MCF 10A (cell line): ENCODE results near the gene TMEM161B. TPM values are rescaled to one million over a fixed set of nuclear protein-coding genes. Genes with fewer than 3 reads are reported as not detected.

Experiments
- BruUV-seq: library from RNA; stranded (reverse); fragments of 400-500 nt; replicated peaks from 2 replicates; lab custom pipeline; 2021; lab: Mats Ljungman, UMichigan
- CTCF ChIA-PET: fragments of 300-600 bp; sonication (Branson Sonifier 250); formaldehyde crosslinking; extraction: SDS; loops from one replicate; lab custom pipeline; 2021; ENCODE audit warnings: antibody characterized with exemption, inconsistent platforms; lab: Yijun Ruan, JAX
- POLR2A ChIA-PET: fragments of 300-600, 350-650 bp; sonication (Branson Sonifier 250); formaldehyde crosslinking; extraction: SDS; loops from one replicate; lab custom pipeline; 2020; ENCODE audit warnings: antibody characterized with exemption, inconsistent platforms; lab: Yijun Ruan, JAX
- DNase-seq: peaks from one replicate; pipeline ENCODE4 v3.0.0-alpha.2; 2018; ENCODE audit not compliant: unreplicated experiment
- H3K27ac Mint-ChIP-seq: one replicate; pipeline ENCODE4 v1.8.0; 2022; ENCODE audit warnings: mild to moderate bottlenecking, low read depth, mixed read lengths; ENCODE audit not compliant: unreplicated experiment
- H3K27me3 Mint-ChIP-seq: one replicate; pipeline ENCODE4 v1.8.0; 2022; ENCODE audit warnings: mixed read lengths; ENCODE audit not compliant: insufficient read depth, unreplicated experiment
- H3K36me3 Mint-ChIP-seq: one replicate; pipeline ENCODE4 v1.8.0; 2022; ENCODE audit warnings: mild to moderate bottlenecking, moderate library complexity, mixed read lengths; ENCODE audit not compliant: insufficient read depth, unreplicated experiment
- H3K4me1 Mint-ChIP-seq: one replicate; pipeline ENCODE4 v1.8.0; 2022; ENCODE audit warnings: mixed read lengths; ENCODE audit not compliant: insufficient read depth, unreplicated experiment
- H3K4me3 Mint-ChIP-seq: one replicate; pipeline ENCODE4 v1.8.0; 2022; ENCODE audit warnings: mild to moderate bottlenecking, moderate library complexity, mixed read lengths; ENCODE audit not compliant: unreplicated experiment
- H3K9me3 Mint-ChIP-seq: one replicate; pipeline ENCODE4 v1.8.0; 2022; ENCODE audit warnings: mixed read lengths; ENCODE audit not compliant: unreplicated experiment
- CTCF ChIP-seq: fragments of 200-600 bp; IDR thresholded peaks from one replicate; pipeline ENCODE4 v1.8.0; 2022; ENCODE audit warnings: antibody characterized with exemption, mild to moderate bottlenecking; ENCODE audit not compliant: unreplicated experiment
- intact Hi-C: fragments of 100-400 bp; cut with micrococcal nuclease; formaldehyde crosslinking; loops from 2 replicates; pipeline ENCODE4 v1.14.1; 2022
- total RNA-seq: library from RNA; stranded (reverse); gene quantifications from 2 replicates; pipeline ENCODE4 v1.2.3, GENCODE V29; 2022

Gene TMEM161B
- total RNA-seq, 1 experiment from 2014 or later = 14.0 TPM

- ChIA-PET POLR2A (interaction anchor here (0.7 to 1.1 kb wide), 2 partner anchors 11 to 249 kb away, joined by 3 read pairs; no protein-coding TSS in a partner anchor), CTCF (interaction anchor here (0.7 kb wide), 1 partner anchor 20 kb away, joined by 3 read pairs; no protein-coding TSS in a partner anchor)
- no peaks in the 10 kb centered on the region for H3K27me3 Mint-ChIP-seq
- intact Hi-C loops = no loop called here
- H3K4me1 Mint-ChIP-seq = peaks cover 3% of the 10 kb centered on the region
- H3K36me3 Mint-ChIP-seq = peaks cover 6% of the 10 kb centered on the region
- DNase-seq = peak; percentile 28
- no TSS peak for BruUV-seq
- no peaks in the 10 kb centered on the region for H3K9me3 Mint-ChIP-seq
- H3K27ac Mint-ChIP-seq = no peak overlapping the region
- no peak for TF ChIP-seq CTCF
- no peak overlapping the region for H3K4me3 Mint-ChIP-seq
Observed at GRCh38 chr5:88236866-88237642, 31.6 kb downstream of the TMEM161B start.

- H3K4me3 Mint-ChIP-seq = no peak overlapping the region
- H3K4me1 Mint-ChIP-seq = no peaks in the 10 kb centered on the region
- H3K27ac Mint-ChIP-seq = no peak overlapping the region
- no peaks in the 10 kb centered on the region for H3K27me3 Mint-ChIP-seq
- ChIA-PET POLR2A (interaction anchor here (1.1 kb wide), 1 partner anchor 217 kb away, joined by 7 read pairs; no protein-coding TSS in a partner anchor), CTCF (interaction anchor here (0.5 to 0.6 kb wide), 2 partner anchors 258 to 456 kb away, joined by 3 read pairs; no protein-coding TSS in a partner anchor)
- no TSS peak for BruUV-seq
- DNase-seq = no peak
- intact Hi-C loops = no loop called here
- H3K9me3 Mint-ChIP-seq = no peaks in the 10 kb centered on the region
- TF ChIP-seq CTCF = no peak
- peaks cover 6% of the 10 kb centered on the region for H3K36me3 Mint-ChIP-seq
Observed at GRCh38 chr5:88235828-88236227, 32.8 kb downstream of the TMEM161B start.

GRCh38 chr5:88235346-88235745, 33.3 kb downstream of the TMEM161B start:
- intact Hi-C loops = no loop called here
- no peak for DNase-seq
- H3K4me1 Mint-ChIP-seq = no peaks in the 10 kb centered on the region
- H3K9me3 Mint-ChIP-seq = no peaks in the 10 kb centered on the region
- no peak overlapping the region for H3K4me3 Mint-ChIP-seq
- H3K36me3 Mint-ChIP-seq = peaks cover 6% of the 10 kb centered on the region
- ChIA-PET POLR2A (interaction anchor here (0.6 to 1.1 kb wide), 2 partner anchors 34 to 217 kb away, joined by 3 to 7 read pairs; no protein-coding TSS in a partner anchor), CTCF (no interaction called here)
- no peaks in the 10 kb centered on the region for H3K27me3 Mint-ChIP-seq
- BruUV-seq = no TSS peak
- no peak overlapping the region for H3K27ac Mint-ChIP-seq
- TF ChIP-seq CTCF = no peak

GRCh38 chr5:88230546-88231066, 38.0 kb downstream of the TMEM161B start:
- CTCF ChIA-PET = no interaction called here
- no peak for TF ChIP-seq CTCF
- BruUV-seq = no TSS peak
- H3K9me3 Mint-ChIP-seq = no peaks in the 10 kb centered on the region
- H3K4me1 Mint-ChIP-seq = peaks cover 6% of the 10 kb centered on the region
- intact Hi-C loops = no loop called here
- H3K27ac Mint-ChIP-seq = no peak overlapping the region
- POLR2A ChIA-PET = no interaction called here
- peaks cover 19% of the 10 kb centered on the region for H3K36me3 Mint-ChIP-seq
- no peaks in the 10 kb centered on the region for H3K27me3 Mint-ChIP-seq
- no peak overlapping the region for H3K4me3 Mint-ChIP-seq
- no peak for DNase-seq
